NCI-H510A (cell line): ENCODE data around the gene GLB1L2.

ENCODE experiments used
- DNase-seq: peaks from one replicate; lab custom pipeline; 2025; lab: John Stamatoyannopoulos, UW

GLB1L2 gene

GRCh38 chr11:134385774-134386565, 54.2 kb downstream of the GLB1L2 start:
- peak; percentile 13 for DNase-seq

GRCh38 chr11:134386945-134387344, 55.2 kb downstream of the GLB1L2 start:
- no peak for DNase-seq

- no peak for DNase-seq
Measured at GRCh38 chr11:134387501-134387900, 55.7 kb downstream of the GLB1L2 start.

DNA sequence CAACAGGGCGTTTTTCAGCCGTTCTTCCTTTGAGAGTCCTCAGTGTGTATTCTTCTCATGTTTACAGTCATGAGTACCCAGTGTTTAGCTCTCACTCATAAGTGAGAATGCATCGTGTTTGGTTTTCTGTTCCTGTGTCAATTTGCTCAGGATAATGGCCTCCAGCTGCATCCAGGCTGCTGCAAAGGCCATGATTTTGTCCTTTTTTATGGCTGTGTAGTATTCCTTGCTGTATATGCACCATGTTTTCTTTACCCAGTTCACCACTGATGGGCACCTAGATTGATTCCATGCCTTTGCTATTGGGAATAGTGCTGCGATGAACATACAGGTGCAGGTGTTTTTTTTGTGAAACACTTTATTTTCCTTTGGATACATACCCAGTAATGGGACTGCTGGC, 56.8 kb downstream of the GLB1L2 start:
- no peak for DNase-seq

DNA sequence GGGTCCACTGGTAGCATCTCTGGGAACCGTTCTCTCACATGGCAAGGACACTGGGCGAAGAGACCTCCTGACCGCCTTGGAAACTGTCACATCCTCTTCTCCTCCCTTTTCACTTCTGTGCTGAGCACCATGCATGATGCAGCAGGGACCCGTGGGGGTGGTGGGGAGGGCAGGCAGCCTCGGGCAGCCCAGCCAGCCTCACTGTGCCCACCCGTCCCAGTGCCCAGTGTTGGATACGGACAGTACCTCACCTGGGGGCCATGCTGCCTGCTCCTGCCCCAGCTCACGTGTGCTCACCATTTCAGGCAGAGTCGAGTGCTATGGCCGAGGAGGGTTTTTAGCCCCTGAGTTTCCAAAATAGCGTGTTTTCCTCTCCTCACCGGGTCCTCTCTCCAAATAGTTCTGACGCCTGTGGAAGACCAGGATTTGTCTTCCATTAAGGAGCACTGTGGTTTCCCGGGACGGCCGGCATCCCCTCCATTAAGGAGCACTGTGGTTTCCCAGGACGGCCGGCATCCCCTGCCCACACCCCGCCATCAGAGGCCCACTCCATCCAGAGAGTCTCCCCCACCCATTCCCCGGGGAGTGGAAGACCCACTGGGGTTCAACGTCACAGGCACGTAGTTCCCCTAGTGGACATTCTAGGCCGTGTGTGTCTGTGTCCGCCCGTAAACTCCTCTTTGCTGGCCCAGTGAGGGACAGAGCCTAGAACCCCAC, 57.8 kb downstream of the GLB1L2 start:
- no peak for DNase-seq

DNA sequence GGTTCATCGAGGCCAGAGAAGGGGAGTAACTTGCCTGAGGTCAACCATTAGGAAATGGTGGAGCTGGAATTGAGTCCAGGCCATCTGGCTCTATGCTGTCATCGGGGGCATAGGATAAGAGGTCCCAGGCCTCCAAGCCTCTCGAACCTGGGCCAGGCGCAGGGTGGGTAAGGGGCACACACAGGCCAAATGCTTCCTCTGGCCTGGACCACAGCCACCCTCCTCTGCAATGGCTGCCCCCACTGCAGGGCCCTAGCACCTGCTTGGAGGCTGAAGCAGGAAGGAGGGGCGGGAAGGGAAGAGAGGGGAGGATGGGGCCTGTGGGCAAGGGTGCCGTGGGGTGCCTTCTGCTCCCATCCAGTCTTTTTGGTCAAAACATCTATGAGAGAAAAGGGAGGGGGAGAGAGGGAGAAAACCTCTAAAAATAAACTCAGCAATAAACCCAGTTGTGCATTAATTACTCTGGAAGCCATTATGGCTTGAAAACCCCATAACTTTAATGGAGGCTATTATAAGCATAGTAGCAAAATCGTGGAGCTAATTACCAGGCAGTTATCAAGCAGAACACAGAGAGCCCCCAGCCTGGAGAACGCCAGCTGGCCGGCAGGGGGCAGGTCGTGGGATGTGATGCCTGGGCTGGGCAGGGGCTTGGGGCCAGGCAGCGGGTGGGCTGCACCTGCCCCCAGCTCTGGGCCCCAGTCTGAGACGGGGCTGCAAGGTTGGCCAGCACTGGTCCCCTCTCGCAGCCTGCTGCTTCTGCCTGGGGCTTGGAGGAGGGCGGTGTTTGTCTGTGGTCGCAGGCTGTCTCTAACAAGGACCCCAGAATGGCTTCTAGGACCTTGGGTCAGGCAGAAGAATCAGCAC, 59.1 kb downstream of the GLB1L2 start:
- DNase-seq = no peak

DNA sequence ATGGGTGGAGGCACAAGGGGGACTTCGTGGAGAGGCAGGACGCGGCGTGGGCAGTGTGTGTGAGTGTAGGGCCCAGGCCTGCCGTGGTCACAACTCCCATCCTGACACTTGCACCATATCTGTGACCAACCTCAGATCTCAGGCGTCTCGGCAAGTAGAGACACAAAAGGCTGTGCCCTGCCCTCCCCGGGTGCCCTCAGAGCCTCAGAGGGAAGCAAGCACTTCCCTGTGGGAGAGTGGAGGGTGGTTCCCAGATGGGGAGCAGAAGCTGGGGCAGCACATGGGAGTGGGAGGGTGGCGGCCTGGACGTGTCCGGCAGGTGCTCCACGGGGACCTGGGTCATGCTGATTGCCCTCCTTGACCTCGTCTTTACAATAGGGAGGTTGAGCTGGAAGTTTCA, 59.9 kb downstream of the GLB1L2 start:
- DNase-seq = no peak

- no peak for DNase-seq
Measured at GRCh38 chr11:134392953-134393615, 61.3 kb downstream of the GLB1L2 start.

GRCh38 chr11:134393638-134394037, 61.9 kb downstream of the GLB1L2 start:
- DNase-seq = no peak

GRCh38 chr11:134394311-134394710, 62.5 kb downstream of the GLB1L2 start:
- no peak for DNase-seq

GRCh38 chr11:134395002-134395401, 63.2 kb downstream of the GLB1L2 start:
- no peak for DNase-seq

GRCh38 chr11:134397304-134398078, 65.7 kb downstream of the GLB1L2 start:
- no peak for DNase-seq

GRCh38 chr11:134398079-134398444, 66.3 kb downstream of the GLB1L2 start:
- no peak for DNase-seq

DNA sequence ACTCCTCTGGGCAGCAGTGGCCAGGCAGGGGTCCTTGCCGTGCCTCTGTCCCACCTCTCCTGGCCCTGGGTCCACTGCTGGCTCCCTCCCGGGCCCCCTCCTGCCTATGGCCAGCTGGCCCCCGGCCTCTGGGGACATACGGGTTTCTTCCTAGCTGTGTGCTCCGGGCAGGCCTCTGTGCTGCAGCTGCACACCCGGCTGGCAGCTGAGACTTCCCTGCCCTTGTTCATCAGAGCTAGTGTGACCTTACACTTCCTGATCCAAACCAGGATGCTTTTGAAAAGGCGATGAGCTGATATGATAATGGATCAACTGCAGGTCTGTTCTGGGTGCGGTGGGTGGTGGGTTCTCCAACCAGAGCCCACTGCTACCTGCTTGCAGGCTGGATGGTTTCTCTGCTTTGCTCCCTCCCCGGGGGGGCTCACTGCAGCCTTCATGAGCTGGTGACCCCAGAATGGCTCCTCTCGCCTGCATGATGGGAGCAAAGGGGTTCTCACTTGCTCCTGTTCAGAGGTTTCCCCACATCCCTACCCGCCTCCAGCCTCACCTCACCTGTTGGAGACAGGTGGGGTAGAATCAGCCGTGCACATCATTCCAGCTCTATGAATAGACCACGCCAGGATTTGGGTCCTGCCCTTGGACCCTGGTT, 67.0 kb downstream of the GLB1L2 start:
- DNase-seq = no peak

DNA sequence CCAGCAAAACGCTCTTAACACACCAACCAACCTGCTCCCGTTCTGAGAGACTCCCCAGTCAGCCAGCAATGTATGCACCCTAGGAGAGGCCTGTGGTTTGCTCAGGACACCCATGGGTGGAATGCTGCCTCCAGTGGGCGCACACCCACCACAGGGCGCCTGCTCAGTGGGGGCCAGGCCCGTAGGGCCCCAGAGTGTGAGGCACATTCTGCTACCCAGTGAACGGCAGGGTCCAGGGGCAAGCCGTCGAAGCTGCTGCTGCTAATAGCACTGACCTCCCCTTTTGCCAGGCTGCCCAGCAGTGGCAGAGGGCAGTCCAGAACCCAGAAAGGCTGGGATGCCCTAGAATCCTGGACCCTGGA, 67.5 kb downstream of the GLB1L2 start:
- DNase-seq = no peak

GRCh38 chr11:134399996-134400395, 68.2 kb downstream of the GLB1L2 start:
- DNase-seq = no peak

DNA sequence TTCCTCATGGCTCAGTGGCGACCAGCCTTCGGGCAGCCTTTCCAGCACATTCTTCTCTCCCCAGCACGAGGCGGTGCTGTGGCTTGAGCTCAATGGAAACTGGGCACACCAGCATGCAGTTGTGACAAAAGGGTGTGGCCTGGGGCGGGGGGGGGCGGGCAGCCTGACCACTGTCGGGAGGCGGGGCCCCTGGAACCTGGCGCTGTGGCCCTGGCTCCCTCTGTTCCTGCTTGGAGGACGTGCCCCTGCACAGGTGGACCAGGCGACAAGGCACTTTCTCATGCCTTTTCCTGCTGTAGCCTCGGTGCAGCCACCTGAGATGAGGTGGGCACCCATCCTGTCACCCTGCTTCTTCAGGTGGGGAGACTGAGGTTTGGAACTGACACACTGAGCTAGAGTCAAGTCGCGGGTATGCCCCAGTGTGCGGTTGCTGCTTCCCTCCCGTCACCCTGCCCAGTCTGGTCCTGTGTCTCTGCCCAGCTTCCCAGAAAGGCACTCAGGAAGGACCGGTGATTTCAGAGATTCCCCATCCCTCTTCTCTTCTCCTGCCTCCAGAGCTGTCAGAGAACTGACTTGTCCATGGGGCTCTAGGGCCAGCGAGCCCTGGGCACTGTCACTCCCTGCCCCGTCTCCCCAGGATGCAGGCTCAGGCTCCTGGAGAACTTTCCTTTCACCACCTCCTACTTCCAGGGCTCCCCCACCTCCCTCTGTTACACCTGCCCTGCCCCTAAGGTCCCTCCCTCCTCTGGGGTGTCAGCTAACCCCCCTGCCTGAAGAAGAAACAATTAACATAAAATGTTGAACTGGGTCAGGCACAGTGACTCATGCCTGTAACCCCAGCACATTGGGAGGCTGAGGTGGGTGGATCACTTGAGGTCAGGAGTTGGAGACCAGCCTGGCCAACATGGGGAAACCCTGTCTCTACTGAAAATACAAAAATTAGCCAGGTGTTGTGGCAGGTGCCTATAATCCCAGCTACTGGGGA, 70.3 kb downstream of the GLB1L2 start:
- DNase-seq = no peak

DNA sequence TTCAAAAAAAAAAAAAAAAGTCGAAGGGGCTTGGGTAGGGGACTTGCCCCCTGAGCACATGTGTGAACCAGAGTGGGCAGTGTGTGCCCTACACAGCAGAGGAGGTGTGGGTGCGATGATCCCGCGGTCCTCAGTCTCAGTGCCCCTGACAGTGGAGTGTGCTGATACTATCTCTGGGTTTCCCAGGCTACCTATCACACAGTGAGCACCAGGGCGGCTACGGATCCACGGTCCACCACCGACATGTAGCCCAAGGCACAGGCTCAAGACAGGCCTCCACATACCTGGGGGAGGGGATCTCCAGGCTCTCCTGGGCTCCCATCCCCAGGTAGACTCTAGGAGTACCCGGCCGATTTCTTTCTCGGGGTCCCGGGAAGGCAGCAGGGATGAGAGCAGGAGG, 71.1 kb downstream of the GLB1L2 start:
- DNase-seq = no peak

GRCh38 chr11:134404575-134405341, 73.0 kb downstream of the GLB1L2 start:
- DNase-seq = no peak
